ENCODE results near the gene MEST.

GRCh38 chr7:130491841-130492522, at the start of gene MEST:
- TF ChIP-seq CTCF (CRISPR knock-in tag; IDR thresholded peaks at IDR 0.05) (no peak), NR0B2 (CRISPR knock-in tag; IDR thresholded peaks at IDR 0.05) (no peak), ZNF251 (CRISPR knock-in tag; IDR thresholded peaks at IDR 0.05) (no peak), SP4 (CRISPR knock-in tag; IDR thresholded peaks at IDR 0.05) (no peak), POLR2A (IDR thresholded peaks at IDR 0.05; ENCODE audit: insufficient read depth in 1 of 2, low read depth in 2 of 2, low read length in 2 of 2) (no peak), PCBP2 (optimal IDR thresholded peaks at IDR 0.05; ENCODE audit: low read depth, low read length, poor library complexity, severe bottlenecking) (no peak), GMEB1 (CRISPR knock-in tag; IDR thresholded peaks at IDR 0.05; ENCODE audit: borderline replicate concordance) (no peak), ZNF597 (CRISPR knock-in tag; IDR thresholded peaks at IDR 0.05) (no peak), MAFK (conservative IDR thresholded peaks at IDR 0.05 in 1 of 2, IDR thresholded peaks at IDR 0.05 in 1 of 2; ENCODE audit: low read length in 2 of 2) (no peak), SMC3 (IDR thresholded peaks at IDR 0.05; ENCODE audit: low read length) (no peak), RNF219 (CRISPR knock-in tag; IDR thresholded peaks at IDR 0.05) (no peak), CEBPG (CRISPR knock-in tag; IDR thresholded peaks at IDR 0.05) (no peak), ZBTB4 (CRISPR knock-in tag; IDR thresholded peaks at IDR 0.05; ENCODE audit: borderline replicate concordance) (no peak), SMARCC2 (IDR thresholded peaks at IDR 0.05) (no peak)
